Activated gamma-delta T cell treated with anti-CD3 and anti-CD28 coated beads, Interleukin-2, amount 50 U/mL, for 16 hours (primary cell): ENCODE data around the gene GMPPA.
A peak's percentile ranks its signal among the peaks of the same experiment; 100 is the strongest.

ENCODE experiments used
- DNase-seq: peaks from one replicate; pipeline ENCODE4 v3.0.0-alpha.2; 2020; ENCODE audit warnings: low read depth

Gene GMPPA

DNA sequence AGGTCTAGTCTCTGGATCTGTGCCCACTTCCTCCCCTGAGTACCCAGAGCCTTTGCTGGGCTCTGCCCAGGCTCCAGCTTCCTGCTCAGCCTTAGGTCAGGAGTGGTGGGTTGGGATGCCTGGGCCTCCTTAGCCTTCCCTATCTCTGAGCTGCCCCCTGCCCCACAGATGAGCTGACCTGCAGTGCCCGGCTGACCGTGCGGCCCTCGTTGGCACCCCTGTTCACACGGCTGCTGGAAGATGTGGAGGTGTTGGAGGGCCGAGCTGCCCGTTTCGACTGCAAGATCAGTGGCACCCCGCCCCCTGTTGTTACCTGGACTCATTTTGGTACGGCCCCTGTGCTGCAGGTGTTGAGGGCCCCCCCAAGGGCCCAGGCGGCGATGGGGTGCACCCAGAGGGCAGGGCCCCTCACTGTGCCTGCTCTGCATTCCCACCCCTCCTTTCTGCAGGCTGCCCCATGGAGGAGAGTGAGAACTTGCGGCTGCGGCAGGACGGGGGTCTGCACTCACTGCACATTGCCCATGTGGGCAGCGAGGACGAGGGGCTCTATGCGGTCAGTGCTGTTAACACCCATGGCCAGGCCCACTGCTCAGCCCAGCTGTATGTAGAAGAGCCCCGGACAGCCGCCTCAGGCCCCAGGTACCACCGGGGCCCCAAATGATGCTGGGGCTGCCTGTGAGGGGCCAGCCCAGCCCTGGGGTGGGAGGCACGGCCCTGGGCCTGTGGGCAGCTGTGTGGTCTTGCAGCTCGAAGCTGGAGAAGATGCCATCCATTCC is 30.1 kb upstream of the GMPPA start:
- DNase-seq, result no peak

DNA sequence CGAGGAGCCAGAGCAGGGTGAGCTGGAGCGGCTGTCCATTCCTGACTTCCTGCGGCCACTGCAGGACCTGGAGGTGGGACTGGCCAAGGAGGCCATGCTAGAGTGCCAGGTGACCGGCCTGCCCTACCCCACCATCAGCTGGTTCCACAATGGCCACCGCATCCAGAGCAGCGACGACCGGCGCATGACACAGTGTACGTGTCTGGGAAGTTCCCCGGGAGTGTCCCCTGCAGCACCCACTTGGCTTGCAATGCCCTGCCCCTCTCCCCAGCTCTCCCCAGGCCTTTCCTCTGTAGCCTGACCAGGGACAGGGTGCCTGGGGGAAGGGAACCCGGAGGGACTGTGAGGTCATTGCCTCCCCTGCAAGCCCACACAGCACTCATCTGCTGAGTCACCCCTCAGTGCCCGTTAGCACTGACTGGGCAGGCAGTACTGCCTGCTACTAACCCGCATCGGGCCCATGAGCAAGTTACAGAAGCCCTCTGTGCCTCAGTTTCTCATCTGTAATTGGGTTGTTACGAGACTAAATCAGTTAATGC is 29.4 kb upstream of the GMPPA start:
- DNase-seq, result no peak

DNA sequence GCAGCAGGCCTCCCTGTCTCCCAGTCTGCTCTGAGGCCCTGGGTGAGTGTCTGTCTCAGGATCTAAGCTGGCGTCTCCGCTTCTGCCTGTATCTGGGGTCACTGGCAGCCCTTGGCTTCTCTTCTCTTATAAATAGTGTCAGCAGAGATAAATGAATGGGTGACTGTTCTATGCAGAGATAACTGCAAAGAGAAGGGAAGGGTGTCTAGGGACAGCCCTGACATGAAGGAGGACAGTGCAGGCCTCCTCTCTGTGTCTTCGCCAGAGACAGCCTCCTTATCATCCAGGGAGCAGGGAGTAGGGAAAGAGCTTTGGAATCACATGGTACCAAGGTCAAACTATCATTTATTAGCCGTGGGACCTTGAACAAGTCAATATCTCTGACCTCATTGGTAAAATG is 28.3 kb upstream of the GMPPA start:
- no peak for DNase-seq

DNA sequence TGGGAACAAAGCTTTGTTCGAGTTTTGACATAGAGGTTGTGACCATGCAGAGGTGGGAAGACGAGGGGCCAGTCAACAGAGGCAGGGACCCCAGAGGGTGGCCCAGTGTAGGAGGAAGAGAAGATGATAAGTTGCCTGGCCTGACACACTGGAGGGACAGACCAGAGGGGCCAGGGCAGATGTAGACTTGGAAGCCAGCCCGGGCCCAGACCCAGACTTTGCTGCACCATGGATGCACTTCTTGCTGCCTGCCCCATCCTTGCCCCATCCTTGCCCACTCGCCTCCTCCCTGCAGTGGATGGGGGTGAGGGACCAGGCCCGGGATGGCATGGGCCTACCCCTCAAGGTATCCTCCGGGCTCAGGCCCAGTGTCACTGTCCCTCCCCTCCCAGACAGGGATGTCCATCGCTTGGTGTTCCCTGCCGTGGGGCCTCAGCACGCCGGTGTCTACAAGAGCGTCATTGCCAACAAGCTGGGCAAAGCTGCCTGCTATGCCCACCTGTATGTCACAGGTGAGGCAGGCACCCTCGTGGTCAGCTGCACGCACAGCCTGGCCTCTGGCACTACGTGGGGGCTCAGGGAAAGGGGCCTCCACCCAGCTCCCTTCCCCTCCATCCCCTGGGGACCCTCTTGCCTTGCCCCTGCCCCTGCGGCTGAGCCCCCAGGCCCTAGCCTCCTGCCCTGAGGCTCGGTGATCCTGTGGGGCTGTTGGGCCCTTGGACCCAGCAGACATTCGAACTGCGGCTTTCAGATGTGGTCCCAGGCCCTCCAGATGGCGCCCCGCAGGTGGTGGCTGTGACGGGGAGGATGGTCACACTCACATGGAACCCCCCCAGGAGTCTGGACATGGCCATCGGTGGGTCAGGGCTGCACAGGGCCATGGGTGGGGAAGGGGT is 27.0 kb upstream of the GMPPA start:
- no peak for DNase-seq

DNA sequence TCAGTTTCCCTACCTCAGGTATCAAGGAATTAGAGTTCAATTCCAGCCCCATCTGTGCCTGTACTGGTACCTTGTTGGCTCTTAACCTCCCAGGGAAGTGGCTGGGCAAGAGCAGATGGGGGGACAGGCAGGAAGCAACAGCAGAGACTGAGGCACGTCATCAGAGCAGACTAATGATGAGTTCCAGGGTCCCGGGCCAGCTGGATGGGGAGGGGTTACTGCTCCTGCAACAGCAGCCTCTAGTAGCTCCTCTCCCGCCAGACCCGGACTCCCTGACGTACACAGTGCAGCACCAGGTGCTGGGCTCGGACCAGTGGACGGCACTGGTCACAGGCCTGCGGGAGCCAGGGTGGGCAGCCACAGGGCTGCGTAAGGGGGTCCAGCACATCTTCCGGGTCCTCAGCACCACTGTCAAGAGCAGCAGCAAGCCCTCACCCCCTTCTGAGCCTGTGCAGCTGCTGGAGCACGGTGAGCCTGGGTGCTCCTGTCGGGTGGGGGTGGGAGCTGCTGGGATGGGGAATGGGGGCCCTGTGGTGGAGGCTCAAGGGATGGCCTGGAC is 26.0 kb upstream of the GMPPA start:
- DNase-seq, result no peak

DNA sequence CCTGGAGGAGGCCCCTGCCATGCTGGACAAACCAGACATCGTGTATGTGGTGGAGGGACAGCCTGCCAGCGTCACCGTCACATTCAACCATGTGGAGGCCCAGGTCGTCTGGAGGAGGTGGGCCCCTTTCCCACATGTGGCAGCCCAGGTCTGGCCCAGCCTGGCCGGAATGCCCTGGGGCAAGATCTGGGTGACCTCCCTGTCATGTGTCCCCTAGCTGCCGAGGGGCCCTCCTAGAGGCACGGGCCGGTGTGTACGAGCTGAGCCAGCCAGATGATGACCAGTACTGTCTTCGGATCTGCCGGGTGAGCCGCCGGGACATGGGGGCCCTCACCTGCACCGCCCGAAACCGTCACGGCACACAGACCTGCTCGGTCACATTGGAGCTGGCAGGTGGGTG is 25.2 kb upstream of the GMPPA start:
- DNase-seq, result no peak

DNA sequence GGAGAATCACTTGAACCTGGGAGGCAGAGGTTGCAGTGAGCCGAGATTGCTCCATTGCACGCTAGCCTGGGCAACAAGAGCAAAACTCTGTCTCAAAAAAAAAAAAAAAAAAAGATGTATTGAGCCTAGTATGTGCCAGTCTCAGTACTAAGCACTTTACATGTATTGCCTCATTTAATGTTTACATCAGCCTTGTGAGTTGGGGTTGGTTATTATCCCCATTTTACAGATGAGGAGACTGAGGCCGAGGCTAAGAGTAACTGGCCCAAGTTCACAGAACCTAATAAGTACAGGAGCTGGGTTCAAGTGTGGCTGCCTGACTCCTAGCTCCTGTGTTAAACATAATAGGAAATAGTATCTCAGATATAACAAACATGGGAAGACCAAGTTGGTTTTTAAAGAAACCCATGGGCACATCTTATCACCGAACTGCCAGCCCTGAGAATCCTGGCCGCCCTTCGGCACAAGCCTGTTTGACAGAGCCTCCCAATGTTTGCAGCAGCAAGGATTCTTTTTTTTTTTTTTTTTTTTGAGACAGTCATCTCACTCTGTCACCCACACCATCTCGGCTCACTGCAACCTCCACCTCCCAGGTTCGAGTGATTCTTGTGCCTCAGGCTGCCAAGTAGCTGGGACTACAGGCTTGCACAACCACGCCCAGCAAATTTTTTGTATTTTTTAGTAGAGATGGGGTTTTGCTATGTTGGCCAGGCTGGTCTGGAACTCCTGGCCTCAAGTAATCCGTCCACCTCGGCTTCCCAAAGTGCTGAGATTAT is 24.2 kb upstream of the GMPPA start:
- DNase-seq, result no peak

DNA sequence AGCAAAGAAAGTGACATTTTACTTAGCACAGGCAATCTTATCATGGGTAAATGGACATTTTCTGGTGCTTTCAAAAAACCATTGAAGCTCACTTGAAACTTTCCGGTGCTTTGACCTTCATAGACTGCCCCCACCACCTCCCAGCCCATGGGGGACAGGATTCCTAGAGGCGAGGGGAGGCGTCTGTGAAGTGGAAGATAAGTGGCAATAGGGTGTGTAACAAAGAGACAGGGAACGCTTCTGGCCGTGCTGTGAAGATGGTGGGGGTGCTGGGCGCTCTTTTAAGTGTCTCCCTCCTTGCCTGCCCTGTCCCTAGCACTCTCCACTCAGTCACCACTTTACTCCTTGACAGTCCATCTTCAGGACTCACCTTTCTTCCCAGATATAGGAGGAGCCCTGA is 23.4 kb upstream of the GMPPA start:
- DNase-seq, result no peak

DNA sequence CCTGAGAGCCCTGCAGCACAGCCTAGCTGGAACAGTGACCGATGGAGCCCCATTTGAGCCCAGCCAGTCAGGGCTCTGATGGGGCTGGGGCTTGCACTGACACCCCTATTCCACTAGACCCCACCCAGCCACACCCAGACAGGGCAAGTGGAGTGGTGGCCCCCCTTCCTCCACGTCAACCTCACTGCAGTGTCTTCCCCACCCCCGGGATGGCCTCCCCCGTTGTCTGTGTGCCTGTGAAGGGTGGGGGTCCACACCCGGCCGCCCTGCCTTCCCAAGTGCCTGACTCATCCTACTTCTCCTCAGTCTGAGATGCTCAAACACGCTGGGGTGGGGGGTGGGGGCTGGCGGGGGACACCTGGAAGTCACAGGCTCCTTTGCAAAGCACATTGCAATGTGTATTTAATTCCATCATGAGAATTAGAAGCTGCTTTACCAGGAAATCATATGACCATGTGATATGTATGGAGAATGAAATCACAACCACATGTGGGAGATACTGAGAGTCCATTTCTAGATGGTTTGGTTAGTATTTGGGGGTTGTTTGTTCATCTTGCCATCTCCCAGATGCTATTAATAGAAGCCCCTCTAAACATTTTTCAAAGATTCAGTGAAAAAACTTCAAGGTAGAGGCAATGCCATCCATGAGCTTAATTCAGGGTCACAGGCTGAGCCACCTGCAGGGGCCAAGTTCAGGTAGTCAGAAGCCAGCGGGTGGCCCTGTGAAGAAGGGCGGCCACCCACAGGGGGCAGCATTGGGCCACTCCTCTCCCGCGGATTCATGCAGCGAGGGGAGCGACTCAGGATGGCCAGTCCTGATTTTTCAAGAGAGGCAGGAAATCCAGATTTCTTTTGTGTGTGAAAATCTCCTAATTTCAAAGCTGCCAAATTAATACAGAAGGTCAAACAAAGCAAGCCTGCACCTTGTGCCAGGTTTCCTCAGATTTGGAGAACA is 22.7 kb upstream of the GMPPA start:
- DNase-seq, result peak; percentile 29

DNA sequence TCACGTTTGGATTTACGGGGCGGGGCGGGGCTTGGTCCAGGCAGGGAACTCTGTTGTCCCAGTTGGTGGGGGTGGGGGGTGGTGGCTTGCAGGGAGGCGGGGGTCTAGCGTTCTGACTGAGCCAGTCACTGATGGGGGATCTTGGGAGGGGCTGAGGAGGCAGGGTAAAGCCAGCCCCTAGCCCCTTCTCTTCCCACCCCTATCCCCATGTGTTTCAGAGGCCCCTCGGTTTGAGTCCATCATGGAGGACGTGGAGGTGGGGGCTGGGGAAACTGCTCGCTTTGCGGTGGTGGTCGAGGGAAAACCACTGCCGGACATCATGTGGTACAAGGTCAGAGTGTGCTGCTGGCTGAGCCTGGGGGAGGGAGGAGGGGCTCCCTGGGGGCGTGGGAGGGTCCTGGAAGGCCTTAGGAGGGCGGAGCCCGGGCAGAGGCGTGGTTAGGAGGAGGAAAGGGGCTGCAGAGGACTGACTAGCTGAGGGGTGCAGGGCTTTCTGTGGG is 22.0 kb upstream of the GMPPA start:
- DNase-seq, result no peak

DNA sequence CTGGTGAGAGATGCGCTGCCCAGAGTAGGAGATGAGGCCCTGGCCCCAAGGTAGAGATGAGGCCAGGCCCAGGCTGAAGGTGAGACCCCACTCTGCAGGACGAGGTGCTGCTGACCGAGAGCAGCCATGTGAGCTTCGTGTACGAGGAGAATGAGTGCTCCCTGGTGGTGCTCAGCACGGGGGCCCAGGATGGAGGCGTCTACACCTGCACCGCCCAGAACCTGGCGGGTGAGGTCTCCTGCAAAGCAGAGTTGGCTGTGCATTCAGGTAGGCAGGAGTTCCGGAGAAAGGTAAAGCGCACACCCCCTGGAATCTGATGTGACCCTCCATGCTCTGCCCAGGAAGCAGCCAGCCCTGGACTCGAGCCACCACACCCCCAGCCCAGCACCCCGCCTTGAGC is 21.5 kb upstream of the GMPPA start:
- no peak for DNase-seq

DNA sequence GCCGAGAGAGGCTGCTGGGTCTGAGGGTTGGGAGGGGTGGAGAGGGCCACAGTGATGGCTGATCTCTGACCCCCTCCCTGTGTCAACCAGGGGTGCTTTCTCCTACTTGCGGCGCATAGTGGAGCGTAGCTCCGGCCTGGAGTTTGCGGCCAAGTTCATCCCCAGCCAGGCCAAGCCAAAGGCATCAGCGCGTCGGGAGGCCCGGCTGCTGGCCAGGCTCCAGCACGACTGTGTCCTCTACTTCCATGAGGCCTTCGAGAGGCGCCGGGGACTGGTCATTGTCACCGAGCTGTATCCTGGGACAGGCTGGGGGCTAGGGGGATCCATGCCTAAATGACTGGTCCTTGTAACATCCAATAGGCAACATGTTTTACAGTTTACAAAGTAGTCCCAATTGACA is 20.9 kb upstream of the GMPPA start:
- DNase-seq, result no peak

DNA sequence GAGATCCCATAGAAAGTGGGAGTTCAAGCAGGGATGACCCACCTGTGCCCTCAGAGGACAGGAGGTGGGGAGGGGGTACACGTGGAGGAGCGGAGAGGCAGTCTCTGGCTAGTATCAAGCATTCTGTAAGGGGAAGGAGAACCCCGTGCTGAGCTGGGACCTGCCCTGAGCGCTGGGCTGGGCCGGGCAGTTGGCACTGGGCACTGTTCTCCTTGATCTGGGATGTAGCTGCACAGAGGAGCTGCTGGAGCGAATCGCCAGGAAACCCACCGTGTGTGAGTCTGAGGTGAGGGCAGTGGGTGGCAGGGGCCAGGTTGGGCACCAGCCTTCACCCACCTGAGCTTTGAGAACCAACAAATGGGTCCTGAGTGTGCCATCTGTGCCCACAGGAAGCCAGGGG is 19.8 kb upstream of the GMPPA start:
- no peak for DNase-seq

DNA sequence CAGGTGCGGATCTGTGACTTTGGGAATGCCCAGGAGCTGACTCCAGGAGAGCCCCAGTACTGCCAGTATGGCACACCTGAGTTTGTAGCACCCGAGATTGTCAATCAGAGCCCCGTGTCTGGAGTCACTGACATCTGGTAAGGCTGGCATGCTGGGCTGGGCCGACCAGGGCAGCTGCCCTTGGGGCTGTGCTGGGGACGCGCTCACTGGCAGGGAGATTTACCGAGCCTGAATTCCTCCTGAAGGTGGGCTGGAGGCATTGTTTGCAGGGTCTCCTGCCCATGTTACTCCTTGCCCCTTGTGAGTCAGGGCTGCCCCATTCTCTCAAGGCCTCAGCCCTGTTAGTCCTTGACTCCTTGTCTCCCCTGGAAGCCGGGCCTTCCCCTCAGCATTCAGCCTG is 18.7 kb upstream of the GMPPA start:
- no peak for DNase-seq

DNA sequence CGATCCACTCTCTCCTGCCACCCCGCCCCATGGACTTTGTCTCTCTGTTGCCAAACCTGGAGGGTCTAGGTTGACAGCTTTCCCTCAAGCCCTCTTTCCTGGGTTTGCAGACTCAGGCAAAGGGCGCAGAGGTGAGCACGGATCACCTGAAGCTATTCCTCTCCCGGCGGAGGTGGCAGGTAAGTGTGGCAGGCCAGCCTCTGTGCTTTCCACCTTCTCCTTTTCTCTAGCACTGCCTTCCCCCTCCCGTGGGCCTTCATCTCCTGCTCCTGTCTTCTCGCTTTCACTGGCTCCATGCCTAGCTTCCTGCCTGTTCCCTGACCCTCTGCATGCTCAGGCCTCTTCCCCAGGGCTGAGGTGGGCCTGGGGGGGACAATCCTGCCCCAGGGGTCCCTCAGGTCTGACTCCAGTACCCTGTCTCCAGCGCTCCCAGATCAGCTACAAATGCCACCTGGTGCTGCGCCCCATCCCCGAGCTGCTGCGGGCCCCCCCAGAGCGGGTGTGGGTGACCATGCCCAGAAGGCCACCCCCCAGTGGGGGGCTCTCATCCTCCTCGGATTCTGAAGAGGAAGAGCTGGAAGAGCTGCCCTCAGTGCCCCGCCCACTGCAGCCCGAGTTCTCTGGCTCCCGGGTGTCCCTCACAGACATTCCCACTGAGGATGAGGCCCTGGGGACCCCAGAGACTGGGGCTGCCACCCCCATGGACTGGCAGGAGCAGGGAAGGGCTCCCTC is 15.9 kb upstream of the GMPPA start:
- DNase-seq, result no peak

DNA sequence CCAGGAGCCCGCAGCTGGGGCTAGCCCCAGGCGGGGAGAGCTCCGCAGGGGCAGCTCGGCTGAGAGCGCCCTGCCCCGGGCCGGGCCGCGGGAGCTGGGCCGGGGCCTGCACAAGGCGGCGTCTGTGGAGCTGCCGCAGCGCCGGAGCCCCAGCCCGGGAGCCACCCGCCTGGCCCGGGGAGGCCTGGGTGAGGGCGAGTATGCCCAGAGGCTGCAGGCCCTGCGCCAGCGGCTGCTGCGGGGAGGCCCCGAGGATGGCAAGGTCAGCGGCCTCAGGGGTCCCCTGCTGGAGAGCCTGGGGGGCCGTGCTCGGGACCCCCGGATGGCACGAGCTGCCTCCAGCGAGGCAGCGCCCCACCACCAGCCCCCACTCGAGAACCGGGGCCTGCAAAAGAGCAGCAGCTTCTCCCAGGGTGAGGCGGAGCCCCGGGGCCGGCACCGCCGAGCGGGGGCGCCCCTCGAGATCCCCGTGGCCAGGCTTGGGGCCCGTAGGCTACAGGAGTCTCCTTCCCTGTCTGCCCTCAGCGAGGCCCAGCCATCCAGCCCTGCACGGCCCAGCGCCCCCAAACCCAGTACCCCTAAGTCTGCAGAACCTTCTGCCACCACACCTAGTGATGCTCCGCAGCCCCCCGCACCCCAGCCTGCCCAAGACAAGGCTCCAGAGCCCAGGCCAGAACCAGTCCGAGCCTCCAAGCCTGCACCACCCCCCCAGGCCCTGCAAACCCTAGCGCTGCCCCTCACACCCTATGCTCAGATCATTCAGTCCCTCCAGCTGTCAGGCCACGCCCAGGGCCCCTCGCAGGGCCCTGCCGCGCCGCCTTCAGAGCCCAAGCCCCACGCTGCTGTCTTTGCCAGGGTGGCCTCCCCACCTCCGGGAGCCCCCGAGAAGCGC is 15.0 kb upstream of the GMPPA start:
- no peak for DNase-seq

DNA sequence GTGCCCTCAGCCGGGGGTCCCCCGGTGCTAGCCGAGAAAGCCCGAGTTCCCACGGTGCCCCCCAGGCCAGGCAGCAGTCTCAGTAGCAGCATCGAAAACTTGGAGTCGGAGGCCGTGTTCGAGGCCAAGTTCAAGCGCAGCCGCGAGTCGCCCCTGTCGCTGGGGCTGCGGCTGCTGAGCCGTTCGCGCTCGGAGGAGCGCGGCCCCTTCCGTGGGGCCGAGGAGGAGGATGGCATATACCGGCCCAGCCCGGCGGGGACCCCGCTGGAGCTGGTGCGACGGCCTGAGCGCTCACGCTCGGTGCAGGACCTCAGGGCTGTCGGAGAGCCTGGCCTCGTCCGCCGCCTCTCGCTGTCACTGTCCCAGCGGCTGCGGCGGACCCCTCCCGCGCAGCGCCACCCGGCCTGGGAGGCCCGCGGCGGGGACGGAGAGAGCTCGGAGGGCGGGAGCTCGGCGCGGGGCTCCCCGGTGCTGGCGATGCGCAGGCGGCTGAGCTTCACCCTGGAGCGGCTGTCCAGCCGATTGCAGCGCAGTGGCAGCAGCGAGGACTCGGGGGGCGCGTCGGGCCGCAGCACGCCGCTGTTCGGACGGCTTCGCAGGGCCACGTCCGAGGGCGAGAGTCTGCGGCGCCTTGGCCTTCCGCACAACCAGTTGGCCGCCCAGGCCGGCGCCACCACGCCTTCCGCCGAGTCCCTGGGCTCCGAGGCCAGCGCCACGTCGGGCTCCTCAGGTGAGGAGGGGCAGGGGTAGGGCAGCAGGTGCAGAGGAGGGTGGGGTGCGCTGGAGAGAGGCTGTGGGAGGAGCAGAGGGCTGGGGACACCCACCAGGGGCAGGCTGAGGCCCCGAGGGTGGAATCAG is 14.1 kb upstream of the GMPPA start:
- no peak for DNase-seq

DNA sequence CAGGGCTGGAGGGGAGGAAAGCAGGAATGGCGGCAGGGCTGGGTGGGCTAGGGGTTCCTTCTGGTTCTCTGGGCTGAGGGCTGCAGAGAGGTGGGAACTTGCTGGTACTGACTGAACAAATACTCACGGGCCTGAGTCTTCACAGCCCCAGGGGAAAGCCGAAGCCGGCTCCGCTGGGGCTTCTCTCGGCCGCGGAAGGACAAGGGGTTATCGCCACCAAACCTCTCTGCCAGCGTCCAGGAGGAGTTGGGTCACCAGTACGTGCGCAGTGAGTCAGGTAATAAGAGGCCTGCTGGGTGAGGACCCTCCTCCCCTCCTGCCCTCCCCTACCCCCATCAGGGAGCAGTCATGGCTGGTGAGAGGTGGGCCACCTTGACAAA is 13.5 kb upstream of the GMPPA start:
- no peak for DNase-seq
